Activated CD8-positive, alpha-beta memory T cell treated with anti-CD3 and anti-CD28 coated beads, Interleukin-2, amount 50 U/mL, for 48 hours (primary cell): ENCODE measurements around the gene PDCD1.

Source experiments
- DNase-seq: peaks from one replicate; pipeline ENCODE4 v3.0.0-alpha.2; 2020

The PDCD1 gene

GRCh38 chr2:241895427-241895711, 36.7 kb upstream of the PDCD1 start:
- peak; percentile 47 for DNase-seq

DNA sequence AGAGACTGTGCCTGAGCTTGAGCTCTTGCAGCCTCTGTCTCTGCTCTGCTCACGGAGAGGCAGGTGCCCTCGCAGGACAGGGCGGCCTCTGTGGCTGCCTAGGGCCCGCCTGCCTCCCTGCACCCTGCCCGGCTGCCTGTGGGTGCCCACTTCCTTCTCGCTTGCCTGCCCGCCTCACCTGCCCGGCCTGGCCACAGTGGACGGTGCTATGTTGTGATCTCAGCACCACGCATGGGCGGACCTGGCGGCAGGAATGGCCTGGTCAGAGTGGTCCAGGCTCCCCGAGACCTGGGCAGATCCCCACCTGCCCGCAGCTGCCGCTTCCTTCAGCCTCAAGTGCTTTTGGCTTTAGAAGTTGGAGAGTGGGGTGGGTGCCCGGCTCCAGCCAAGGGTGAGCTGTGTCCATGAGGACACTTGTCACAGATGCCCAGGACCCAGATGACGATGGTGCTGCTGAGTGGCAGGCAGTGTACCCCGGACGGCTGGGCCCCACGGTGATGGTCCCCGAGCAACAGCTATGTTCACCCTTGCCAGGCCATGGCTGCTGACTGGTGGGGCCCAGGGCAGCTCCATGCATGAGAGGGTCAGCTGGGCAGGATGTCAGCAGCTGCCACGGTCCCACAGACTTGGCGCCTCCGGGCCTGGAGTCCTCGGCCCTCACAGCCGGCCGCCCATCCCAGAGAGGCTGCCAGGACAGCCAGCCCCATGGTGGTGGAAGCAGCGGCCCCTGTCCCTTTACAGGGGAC, 36.2 kb upstream of the PDCD1 start:
- DNase-seq, result peak; percentile 46

- peak; percentile 49 for DNase-seq
Measured at GRCh38 chr2:241894056-241894641, 35.5 kb upstream of the PDCD1 start.

- peak; percentile 32 for DNase-seq
Measured at GRCh38 chr2:241893265-241893664, 34.6 kb upstream of the PDCD1 start.

- no peak for DNase-seq
Measured at GRCh38 chr2:241892299-241893137, 33.8 kb upstream of the PDCD1 start.

- DNase-seq, result no peak
Measured at GRCh38 chr2:241891988-241892298, 33.2 kb upstream of the PDCD1 start.

- no peak for DNase-seq
Measured at GRCh38 chr2:241891315-241891987, 32.8 kb upstream of the PDCD1 start.

DNA sequence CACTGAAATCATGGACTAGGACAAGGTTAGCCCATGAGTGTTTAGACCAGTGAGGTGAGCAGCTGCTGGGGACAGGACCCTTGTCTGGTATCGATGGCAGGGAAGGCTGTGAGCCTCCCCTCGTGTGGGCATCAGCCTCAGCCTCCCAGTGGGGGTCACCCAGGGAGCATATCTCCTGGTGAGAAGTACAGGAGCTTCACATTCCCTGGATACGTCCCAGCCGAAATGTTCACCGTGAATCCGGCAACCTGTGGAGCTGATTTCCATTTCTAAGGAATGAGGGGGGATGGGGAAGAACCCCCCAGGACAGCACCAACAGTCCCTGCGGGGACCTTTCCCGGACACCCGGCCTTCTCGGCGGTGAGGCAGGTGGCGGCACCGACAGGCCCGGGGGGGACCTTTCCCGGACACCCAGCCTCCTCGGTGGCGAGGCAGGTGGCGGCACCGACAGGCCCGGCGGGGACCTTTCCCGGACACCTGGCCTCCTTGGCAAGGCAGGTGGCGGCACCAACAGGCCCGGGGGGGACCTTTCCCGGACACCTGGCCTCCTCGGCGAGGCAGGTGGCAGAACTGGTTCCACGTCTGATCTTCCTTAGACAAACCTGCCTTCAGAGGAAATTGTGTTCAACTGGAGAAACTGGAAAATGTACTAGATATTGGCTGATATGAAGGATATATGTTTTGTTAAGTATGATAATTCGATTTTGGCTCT, 32.0 kb upstream of the PDCD1 start:
- DNase-seq, result no peak

GRCh38 chr2:241888641-241889040, 29.9 kb upstream of the PDCD1 start:
- DNase-seq, result no peak

GRCh38 chr2:241887806-241888522, 29.3 kb upstream of the PDCD1 start:
- DNase-seq, result no peak

DNA sequence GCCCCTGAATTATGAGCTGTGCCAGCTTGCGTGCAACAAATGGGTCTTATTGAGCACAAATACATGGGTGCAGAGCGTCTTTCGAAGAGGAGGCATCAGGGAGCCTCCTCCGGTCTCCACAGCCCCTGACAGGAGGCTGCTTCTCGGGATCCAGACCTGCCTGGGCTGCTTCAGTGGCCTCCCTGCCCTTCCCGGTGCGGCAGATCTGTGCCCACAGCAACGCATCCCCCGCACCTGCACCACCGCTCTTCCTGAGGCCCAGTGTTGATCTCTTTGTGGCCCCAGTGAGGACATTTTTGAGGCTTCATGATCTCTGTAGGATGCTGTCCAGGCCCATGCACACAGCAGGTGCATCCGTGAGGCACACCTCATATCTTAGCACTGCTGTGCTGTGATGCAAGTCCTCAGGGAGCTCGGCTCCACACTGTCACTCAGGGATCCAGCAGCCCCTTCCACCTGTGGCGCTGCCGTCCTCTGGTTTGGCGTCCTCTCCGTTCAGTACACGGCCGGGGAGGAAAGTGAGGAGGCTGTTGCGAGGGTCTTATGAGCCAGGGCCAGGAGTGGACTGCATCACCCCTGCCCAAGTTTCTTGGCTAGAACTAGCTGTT, 28.2 kb upstream of the PDCD1 start:
- no peak for DNase-seq

- DNase-seq, result no peak
Measured at GRCh38 chr2:241885946-241886643, 27.4 kb upstream of the PDCD1 start.

DNA sequence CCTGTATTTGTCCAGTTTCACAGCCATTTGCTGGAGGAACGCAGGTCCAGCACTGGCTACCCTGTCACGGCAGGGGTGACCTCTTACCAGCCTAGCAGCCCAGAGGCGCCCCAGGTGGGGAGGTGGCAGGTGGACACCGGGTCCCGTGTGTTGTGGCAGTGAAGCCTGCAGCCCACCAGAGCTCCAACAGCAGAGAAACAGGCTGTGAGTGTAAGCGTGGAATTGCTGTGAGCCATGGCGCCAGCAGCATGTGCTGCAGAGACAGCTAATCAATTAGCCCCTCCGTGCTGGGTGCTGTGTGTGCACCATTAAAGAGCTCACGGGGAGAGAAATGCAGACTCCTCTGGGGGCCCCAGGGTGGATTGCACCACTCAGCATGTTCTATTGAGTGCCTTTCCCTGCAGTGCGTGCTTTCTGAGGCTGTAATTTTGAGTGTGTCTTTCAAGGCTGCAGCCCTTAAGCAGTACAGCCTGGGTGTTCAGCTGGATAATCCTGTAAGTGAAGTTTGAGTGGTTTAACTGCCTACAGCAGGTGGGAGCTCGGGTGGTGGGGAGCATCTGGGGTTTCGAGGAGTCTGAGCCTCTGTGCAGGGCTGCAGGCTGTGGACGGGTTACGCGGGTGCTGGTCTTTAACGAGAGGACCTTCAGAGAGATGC, 26.7 kb upstream of the PDCD1 start:
- DNase-seq, result no peak

DNA sequence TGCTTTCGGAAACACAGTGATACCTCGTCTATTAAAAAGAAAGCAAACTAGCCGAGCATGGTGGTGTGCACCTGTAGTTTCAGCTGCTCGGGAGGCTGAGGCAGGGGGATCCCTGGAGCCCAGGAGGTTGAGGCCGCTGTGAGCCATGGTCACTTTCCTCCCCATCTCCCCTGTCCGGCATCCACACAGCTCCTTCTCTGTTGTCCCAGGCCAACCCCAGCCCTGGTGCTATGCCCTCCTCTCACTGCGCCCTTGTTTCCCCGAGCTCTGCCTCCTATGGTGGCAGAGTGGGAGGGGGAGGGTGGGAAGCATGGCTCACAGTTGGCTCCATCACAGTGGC, 26.2 kb upstream of the PDCD1 start:
- DNase-seq, result no peak

DNA sequence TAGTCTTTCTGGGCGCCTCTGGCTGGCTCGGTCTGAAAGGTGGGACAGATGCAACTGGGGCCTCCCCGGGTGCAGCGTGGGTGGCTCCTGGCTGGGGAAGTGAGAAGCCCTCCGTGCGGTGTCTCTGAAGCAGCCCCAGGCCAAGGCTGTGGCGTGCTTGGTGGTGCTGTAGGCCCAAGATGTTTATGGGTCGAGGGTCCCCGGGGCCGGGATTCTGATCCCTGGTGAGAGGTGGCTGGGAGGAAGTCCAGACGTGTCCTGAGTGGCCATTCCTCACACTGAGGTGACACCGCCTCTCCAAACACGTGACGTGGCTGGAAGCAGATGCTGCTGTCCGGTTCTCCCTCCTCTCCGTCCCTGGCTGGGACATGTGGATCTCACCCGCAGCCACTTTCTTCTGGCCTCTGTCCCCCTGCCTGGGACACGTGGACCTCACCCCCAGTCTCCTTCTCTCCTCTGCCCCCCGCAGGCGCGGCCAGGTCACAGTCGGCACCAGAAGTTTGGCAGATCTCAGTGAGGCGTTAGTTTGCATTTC, 23.5 kb upstream of the PDCD1 start:
- peak; percentile 86 for DNase-seq

GRCh38 chr2:241880311-241881073, 21.8 kb upstream of the PDCD1 start:
- DNase-seq, result no peak

DNA sequence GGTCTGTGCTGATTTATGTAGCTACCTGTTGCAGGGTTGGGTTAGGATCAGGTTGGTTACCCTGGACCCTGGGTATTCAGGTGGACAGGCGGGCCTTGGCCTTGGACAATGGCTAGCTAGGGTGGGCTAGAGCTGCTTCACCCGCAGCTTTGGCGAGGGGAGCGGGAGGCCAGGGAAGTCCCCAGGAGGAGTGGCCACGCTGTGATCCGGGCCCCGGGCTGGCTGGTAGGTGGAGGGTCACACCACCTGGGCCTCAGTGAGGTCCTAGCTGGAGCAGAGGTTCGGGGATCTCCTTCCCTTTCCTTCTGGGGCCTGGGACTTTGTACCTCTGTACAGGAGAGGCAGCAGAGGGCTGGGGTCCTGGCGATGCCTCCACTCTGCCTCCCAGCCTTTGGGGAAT, 20.6 kb upstream of the PDCD1 start:
- no peak for DNase-seq

DNA sequence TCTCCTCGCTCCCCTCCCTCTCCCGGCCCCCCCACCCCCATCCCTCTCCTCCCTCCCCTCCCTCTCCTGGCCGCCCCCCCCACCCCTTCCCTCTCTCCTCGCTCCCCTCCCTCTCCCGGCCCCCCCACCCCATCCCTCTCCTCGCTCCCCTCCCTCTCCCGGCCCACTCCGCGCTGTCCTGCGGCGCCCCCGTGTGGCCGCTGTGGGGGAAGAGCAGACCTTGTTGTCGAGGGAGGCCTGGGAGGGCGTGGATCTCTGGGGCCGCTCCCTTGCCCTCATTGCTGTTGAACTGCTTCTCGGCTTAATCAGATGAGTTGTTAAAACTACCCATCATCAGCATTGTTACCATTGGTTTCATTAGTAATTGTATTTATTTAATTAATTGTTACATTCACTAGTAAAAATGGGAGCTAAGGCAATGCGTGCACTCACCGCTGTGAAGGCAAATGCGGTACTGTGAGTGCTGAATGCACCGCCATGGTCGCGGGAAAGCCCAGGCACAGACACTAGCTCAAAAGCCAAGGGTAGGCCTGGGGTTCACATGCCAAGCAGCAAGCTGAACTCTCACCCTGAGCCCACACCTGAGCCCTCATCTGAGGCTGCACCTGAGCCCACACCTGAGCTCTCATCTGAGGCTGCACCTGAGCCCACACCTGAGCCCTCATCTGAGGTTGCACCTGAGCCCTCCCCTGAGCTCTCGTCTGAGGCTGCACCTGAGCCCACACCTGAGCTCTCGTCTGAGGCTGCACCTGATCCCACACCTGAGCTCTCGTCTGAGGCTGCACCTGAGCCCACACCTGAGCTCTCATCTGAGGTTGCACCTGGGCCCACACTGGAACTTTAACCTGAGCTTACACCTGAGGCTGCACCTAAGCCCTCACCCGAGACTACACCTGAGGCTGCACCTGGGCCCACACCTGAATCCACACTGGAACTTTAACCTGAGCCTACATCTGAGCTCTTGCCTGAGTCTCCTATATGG, 19.6 kb upstream of the PDCD1 start:
- DNase-seq, result peak; percentile 92
